VCaP (cell line): ENCODE results near the gene SPAG9.

Experiments
- H3K27ac ChIP-seq: fragments of 450-650 bp; 2 replicates; pipeline ENCODE4 v1.5.1; 2017
- TF ChIP-seq, protein P1 (sequence below): fragments of 450-650 bp; conservative IDR thresholded peaks from 2 replicates; pipeline ENCODE4 v1.5.1; 2017; ENCODE audit warnings: mild to moderate bottlenecking, moderate library complexity

Gene SPAG9

DNA sequence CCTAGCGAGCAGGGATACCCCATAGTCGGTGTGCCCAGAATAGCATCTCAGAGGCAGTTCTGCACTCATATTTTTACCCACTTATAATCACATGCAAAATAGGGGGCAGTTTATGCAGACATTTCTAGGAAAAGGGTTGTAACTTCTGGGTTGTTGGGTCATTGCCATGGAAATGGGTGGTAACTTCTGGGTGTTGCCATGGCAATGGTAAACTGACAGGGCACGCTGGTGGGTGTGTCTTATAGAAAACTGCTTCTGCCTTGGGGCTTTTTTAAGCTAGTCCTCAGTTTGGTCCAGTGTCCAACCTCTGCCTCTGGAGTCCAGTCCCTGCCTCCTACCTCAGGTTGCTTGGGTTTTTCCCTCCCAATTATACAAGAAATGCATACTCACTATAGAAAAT, 7.4 kb upstream of the SPAG9 start:
- H3K27ac ChIP-seq, result no peak overlapping the region
- TF ChIP-seq, protein P1, sequence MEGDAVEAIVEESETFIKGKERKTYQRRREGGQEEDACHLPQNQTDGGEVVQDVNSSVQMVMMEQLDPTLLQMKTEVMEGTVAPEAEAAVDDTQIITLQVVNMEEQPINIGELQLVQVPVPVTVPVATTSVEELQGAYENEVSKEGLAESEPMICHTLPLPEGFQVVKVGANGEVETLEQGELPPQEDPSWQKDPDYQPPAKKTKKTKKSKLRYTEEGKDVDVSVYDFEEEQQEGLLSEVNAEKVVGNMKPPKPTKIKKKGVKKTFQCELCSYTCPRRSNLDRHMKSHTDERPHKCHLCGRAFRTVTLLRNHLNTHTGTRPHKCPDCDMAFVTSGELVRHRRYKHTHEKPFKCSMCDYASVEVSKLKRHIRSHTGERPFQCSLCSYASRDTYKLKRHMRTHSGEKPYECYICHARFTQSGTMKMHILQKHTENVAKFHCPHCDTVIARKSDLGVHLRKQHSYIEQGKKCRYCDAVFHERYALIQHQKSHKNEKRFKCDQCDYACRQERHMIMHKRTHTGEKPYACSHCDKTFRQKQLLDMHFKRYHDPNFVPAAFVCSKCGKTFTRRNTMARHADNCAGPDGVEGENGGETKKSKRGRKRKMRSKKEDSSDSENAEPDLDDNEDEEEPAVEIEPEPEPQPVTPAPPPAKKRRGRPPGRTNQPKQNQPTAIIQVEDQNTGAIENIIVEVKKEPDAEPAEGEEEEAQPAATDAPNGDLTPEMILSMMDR, result no peak

DNA sequence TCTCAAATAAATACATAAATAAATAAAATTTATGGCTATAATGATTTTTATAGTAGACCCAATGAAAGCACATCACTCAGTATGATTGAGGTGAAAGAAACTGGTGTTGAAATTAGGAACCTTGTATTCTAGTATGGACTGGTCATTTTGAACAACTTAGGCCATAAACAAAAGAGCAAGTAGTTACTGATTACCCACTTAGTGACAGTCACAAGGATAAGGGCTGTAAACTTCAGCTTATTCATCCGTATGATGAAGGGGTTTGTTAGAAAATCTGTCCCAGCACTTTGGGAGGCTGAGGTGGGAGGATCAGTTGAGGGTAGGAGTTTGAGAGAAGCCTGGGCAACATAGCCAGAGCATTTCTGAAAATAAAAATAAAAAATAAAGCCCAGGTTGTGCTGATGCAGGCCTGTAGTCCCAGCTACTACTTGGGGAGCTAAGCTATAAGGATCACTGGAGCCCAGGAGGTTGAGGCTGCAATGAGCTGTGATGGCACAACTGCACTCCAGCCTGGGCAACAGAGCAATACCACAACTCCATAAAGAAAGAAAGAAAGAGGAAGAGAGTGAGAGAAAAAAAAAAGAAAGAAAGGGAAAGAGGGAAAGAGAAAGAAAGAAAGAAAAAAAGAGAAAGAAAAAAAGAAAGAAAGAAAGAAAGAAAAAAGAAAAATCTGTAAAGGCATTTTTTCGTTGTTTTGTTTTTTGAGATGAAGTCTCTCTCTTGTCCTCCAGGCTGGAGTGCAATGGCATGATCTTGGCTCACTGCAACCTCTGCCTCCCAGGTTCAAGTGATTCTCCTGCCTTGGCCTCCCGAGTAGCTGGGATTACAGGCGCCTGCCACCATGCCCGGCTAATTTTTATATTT, 4.2 kb upstream of the SPAG9 start:
- TF ChIP-seq, protein P1, result no peak
- H3K27ac ChIP-seq, result no peak overlapping the region

DNA sequence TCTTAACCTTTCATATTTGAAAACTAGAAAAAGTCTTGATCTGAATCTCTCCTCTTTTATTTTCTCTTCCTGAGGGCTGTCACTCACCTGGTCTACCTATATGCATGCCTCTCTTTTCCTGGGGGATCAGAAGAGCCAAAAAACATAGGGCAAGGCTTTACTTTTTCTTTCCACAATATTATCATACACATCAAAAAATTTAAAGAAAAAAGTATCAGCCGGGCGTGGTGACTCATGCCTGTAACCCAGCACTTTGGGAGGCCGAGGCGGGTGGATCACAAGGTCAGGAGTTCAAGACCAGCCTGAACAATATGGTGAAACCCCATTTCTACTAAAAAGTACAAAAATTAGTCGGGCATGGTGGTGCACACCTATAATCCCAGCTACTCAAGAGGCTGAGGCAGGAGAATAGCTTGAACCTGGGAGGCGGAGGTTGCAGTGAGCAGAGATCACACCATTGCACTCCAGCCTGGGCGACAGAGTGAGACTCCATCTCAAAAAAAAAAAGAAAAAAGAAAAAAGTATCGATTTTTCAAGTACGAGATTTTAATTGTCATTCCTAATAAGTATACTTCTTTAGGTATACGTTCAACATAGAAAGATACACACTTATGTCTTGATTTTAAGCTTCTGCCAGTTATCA, 1.9 kb upstream of the SPAG9 start:
- H3K27ac ChIP-seq, result peak overlapping the region; percentile 93

DNA sequence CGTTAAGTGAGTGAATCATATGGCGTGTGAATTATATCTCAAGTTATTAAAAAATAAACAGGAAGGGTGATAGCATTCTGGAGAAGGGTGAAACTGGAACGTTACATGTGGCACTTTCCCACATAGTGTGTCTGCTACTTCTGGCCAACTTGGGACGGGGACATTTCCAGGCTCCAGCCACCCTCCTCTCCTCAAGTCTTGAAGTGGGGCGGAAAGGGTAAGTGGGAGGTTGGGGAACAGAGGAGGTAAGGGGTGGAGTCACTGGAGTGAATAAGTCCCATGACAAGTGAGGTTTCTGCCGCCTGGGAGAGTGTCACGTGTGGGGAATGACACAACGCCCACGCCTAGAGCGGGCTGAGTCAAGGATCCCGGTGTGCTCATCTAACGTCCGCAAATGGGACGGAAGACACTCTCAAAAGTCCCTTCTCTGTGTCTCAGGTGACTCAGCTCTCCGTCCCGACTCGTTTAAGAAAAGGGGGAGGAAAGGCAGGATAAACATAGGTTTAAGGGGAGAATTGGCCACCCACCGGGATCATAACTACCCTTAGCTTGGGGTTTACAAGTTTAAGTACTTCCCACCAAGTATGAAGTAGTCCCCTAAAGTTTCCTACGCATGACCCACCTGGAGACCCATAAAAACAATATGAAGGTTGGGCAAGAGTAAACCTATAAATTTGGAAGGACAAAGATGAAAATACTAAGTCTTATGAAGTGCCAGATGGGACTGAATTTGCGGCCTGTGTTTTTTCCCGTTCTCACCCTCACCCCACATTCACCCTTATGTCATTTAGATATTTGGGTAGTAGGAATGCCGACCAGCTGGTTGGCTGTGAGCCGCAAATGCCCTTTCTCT, 1.2 kb upstream of the SPAG9 start:
- TF ChIP-seq, protein P1, result no peak
- peak overlapping the region; percentile 93 for H3K27ac ChIP-seq

DNA sequence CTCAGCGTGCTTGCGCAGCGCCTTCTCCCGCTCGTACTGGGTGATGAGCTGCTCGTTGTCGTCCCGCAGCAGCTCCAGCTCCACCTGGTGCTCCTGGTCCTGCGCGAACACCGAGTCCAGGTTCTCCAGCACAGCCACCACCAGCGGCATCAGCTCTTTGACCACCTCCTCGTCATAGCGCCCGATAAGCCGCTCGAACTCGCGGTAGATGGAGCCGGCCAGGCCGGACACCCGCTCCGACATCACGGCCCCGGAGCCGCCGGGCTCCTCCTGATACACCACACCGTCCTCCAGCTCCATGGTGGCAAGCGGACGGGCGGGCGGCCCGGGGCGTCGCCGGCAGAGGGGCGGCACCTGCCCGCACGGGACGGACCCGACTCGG, 320 bp downstream of the SPAG9 start:
- TF ChIP-seq, protein P1, result no peak
- peak overlapping the region; percentile 93 for H3K27ac ChIP-seq

DNA sequence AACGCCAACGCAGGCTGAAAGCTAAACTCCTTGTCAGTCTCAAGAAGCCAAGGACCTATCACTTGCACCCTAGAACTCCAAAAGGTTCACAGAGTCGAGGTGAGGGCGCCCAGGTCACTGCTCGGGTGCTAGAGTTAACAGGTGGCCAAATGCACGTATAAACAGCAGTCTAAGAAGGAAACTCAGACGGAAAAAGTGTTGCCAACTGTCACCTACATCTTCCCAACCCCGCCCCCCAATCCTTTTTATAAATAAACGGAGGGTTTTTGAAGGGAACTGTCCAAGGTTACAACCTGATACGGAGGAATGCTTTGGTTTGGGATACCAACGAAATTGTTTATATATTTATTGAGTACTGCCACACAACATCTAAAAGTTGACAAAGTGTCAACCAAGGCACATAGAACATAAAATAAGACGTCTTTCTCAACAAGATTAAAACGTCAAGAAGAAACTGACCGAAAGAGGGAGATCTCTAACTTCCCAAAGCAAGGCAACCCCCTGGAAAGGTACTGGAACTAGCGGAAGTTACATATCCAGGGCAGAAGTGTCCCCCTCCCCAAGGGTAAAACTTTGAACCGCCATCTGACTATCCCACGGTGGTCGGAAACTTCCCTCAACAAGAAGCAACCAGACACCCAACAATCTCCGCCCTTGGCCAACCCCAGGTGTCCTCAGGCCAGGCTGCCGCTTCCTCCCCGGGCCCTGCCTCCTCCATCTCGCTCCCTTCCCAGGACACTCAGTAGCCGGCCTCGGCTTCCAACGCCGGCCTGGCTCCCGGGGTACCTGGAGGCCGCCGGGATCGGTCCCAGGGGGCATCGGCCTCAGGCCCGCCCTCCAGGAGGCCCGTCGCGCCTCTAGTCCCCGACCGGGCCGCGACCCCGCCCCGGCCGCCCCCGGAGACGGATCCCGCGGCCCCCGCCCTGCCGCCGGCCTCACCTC, 982 bp downstream of the SPAG9 start:
- TF ChIP-seq, protein P1, result peak; percentile 44
- H3K27ac ChIP-seq, result peak overlapping the region; percentile 93

DNA sequence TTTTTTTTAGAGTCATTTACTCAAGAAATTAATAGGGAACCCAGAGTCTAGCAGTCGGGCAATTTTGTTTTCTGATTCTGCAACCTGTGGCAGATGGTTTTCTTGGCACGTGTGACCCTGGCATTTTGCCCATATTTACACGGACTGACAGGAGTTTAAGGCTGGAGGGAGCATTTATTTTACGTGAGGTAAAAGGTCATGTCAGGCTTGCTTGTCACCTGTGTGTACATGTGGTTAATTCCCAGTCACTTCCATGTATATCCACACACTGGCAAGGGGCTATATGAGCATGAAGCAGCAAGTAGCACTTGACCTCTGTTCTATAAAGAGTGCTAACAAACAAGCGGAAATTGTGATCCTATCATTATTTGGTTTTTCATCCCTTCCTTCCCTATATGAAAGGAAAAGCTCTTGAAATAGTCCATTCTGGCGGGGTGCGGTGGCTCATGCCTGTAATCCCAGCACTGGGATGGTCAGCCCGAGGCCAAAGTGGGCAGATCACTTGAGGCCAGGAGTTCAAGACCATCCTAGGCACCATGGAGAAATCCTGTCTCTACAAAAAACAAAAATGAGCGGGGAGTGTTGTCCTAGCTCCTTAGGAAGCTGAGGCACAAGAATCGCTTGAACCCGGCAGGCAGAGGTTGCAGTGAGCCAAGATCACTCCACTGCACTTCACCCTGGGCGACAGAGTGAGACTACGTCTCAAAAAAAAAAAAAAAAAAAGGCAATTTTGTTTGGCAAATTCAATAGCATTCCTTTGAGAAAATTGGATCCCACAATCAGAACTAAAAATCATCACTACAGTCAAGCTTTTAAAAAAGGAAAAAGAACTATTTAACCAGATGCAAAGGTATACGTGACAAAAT, 2.1 kb downstream of the SPAG9 start:
- H3K27ac ChIP-seq, result peak overlapping the region; percentile 93
- TF ChIP-seq, protein P1, result no peak
